Calu3 (cell line): ENCODE measurements around the gene PLXNA3. TPM values are rescaled to one million over a fixed set of nuclear protein-coding genes. Genes with fewer than 3 reads are reported as not detected.

Experiments
- BruUV-seq: library from RNA; stranded (reverse); fragments of 400-500 nt; replicated peaks from 2 replicates; lab custom pipeline; 2021; lab: Mats Ljungman, UMichigan
- CTCF ChIA-PET: fragments of 300-600 bp; sonication (Branson Sonifier 250); formaldehyde crosslinking; loops from one replicate; lab custom pipeline; 2022; ENCODE audit warnings: antibody characterized with exemption; lab: Charles Lee
- DNase-seq: peaks from one replicate; pipeline ENCODE4 v3.0.0; 2022
- H3K27ac Mint-ChIP-seq: one replicate; pipeline ENCODE4 v1.8.0; 2022; ENCODE audit warnings: mixed read lengths; ENCODE audit not compliant: unreplicated experiment
- H3K27me3 Mint-ChIP-seq: one replicate; pipeline ENCODE4 v1.8.0; 2022; ENCODE audit warnings: mixed read lengths; ENCODE audit not compliant: unreplicated experiment
- H3K36me3 Mint-ChIP-seq: one replicate; pipeline ENCODE4 v1.8.0; 2022; ENCODE audit warnings: mild to moderate bottlenecking, moderate library complexity, mixed read lengths; ENCODE audit not compliant: insufficient read depth, unreplicated experiment
- H3K4me1 Mint-ChIP-seq: one replicate; pipeline ENCODE4 v1.8.0; 2022; ENCODE audit warnings: mild to moderate bottlenecking, low read depth, mixed read lengths; ENCODE audit not compliant: unreplicated experiment
- H3K4me3 Mint-ChIP-seq: one replicate; pipeline ENCODE4 v1.8.0; 2022; ENCODE audit warnings: mild to moderate bottlenecking, low read depth, moderate library complexity, mixed read lengths; ENCODE audit not compliant: unreplicated experiment
- H3K9me3 Mint-ChIP-seq: one replicate; pipeline ENCODE4 v1.8.0; 2022; ENCODE audit warnings: low read depth, mixed read lengths; ENCODE audit not compliant: unreplicated experiment
- CTCF ChIP-seq: fragments of 200-600 bp; IDR thresholded peaks from one replicate; pipeline ENCODE4 v1.8.0; 2022; ENCODE audit warnings: antibody characterized with exemption; ENCODE audit not compliant: unreplicated experiment
- intact Hi-C: fragments of 100-400 bp; cut with micrococcal nuclease; formaldehyde crosslinking; loops from one replicate; pipeline ENCODE4 v1.10.0; 2022; ENCODE audit not compliant: unreplicated experiment
- total RNA-seq: library from RNA; stranded (reverse); gene quantifications from 2 replicates; pipeline ENCODE4 v1.2.3, GENCODE V29; 2022

PLXNA3 gene
- total RNA-seq, 1 experiment from 2014 or later = 82.6 TPM

GRCh38 chrX:154489182-154489581 lies 31.1 kb downstream of the PLXNA3 start:
- Mint-ChIP-seq H3K36me3 (peaks cover 60% of the 10 kb centered on the region), H3K9me3 (no peaks in the 10 kb centered on the region), H3K27ac (no peak overlapping the region), H3K27me3 (no peaks in the 10 kb centered on the region), H3K4me3 (peak overlapping the region; percentile 80), H3K4me1 (peaks cover 11% of the 10 kb centered on the region)
- CTCF ChIA-PET = interaction anchor here (1.8 kb wide), 1 partner anchor 38 kb away, joined by 5 read pairs; no protein-coding TSS in a partner anchor
- DNase-seq = no peak
- TF ChIP-seq CTCF = no peak
- no TSS peak for BruUV-seq
- intact Hi-C loops = no loop called here

GRCh38 chrX:154490021-154490413 lies 31.9 kb downstream of the PLXNA3 start:
- DNase-seq = no peak
- peak overlapping the region; percentile 82 for H3K27ac Mint-ChIP-seq
- H3K9me3 Mint-ChIP-seq = no peaks in the 10 kb centered on the region
- intact Hi-C loops = loop anchor here (5.0 kb wide), 1 partner anchor 83 kb away; the partner anchor contains the start of gene DNASE1L1
- H3K4me3 Mint-ChIP-seq = peak overlapping the region; percentile 80
- BruUV-seq = TSS peak; percentile 74
- no peaks in the 10 kb centered on the region for H3K27me3 Mint-ChIP-seq
- CTCF ChIA-PET = interaction anchor here (1.1 to 1.8 kb wide), 2 partner anchors 10 to 37 kb away, joined by 4 to 5 read pairs; no protein-coding TSS in a partner anchor
- peaks cover 55% of the 10 kb centered on the region for H3K36me3 Mint-ChIP-seq
- no peak for TF ChIP-seq CTCF
- peaks cover 11% of the 10 kb centered on the region for H3K4me1 Mint-ChIP-seq

GRCh38 chrX:154490414-154491083 lies 32.5 kb downstream of the PLXNA3 start, which contains the start of gene SLC10A3:
TSS of gene SLC10A3 (minus strand) at chrX:154490629. CDS start at chrX:154488940, 1,689 bp downstream.
- Mint-ChIP-seq H3K27me3 (no peaks in the 10 kb centered on the region), H3K36me3 (peaks cover 51% of the 10 kb centered on the region), H3K4me3 (peak within 1 kb of the TSS; percentile 80), H3K27ac (peak within 1 kb of the TSS; percentile 83), H3K4me1 (peaks cover 11% of the 10 kb centered on the region), H3K9me3 (no peaks in the 10 kb centered on the region)
- DNase-seq = peak; percentile 94
- no TSS peak for BruUV-seq
- CTCF ChIA-PET = interaction anchor here (0.7 to 1.8 kb wide), 3 partner anchors 9 to 37 kb away, joined by 4 to 9 read pairs (median 5); no protein-coding TSS in a partner anchor
- TF ChIP-seq CTCF = no peak
- intact Hi-C loops = loop anchor here (5.0 kb wide), 1 partner anchor 83 kb away; the partner anchor contains the start of gene DNASE1L1

GRCh38 chrX:154494715-154495114 lies 36.6 kb downstream of the PLXNA3 start:
- BruUV-seq = no TSS peak
- Mint-ChIP-seq H3K36me3 (peaks cover 19% of the 10 kb centered on the region), H3K4me1 (peaks cover 3% of the 10 kb centered on the region), H3K4me3 (no peak overlapping the region), H3K27ac (no peak overlapping the region), H3K9me3 (no peaks in the 10 kb centered on the region), H3K27me3 (no peaks in the 10 kb centered on the region)
- CTCF ChIA-PET = no interaction called here
- intact Hi-C loops = loop anchor here (5.0 kb wide), 1 partner anchor 87 kb away; the partner anchor contains the start of gene DNASE1L1
- DNase-seq = no peak
- no peak for TF ChIP-seq CTCF
